ENCODE measurements around the gene CYBA. TPM values are rescaled to one million over a fixed set of nuclear protein-coding genes. Genes with fewer than 3 reads are reported as not detected.
A peak's percentile ranks its signal among the peaks of the same experiment; 100 is the strongest.

Gene CYBA
- total RNA-seq, 4 donors from 2014 or later = 258 to 306 (median 291) TPM

DNA sequence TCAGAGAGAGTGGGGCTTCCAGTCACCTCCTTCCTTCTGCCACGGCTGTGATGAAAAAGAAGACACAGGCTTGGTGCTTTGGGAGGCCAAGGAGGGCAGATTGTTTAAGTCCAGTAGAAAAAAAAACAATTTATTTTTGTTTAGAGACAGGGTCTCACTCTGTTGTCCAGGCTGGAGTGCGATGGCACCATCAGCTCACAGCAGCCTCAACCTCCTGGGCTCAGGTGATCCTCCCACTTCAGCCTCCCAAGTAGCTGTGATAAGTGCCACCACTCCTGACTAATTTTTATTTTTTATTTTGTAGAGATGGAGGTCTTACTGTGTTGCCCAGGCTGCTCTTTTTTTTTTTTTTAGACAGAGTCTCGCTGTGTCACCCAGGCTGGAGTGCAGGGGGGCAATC is 14.7 kb upstream of the CYBA start:
- Histone ChIP-seq H3K36me3 (no peaks in the 10 kb centered on the region), H3K27ac (no peak overlapping the region), H3K27me3 (no peaks in the 10 kb centered on the region), H3K4me3 (no peak overlapping the region), H3K9me3 (no peaks in the 10 kb centered on the region), H3K4me1 (peaks cover 0 to 18% (median 14%) of the 10 kb centered on the region in 4 donors)
- intact Hi-C loops (cut with DNase I; ENCODE audit: low total_unique reads) (no loop called here), in situ Hi-C loops (cut with MboI; ENCODE audit: low pct_ligation_motif_present in 1 of 4, low pct_unique_long_range_greater_than_20kb in 1 of 4, low sequenced_read_pairs in 3 of 4) (no loop called here)
- no peak for DNase-seq
- WGBS, 2 donors (ENCODE audit: low coverage in 1 of 2) = 90 to 96% methylated on average over 2 to 3 of the region's 3 CpGs
- TF ChIP-seq EP300 (IDR thresholded peaks at IDR 0.05; ENCODE audit: low read depth) = no peak
- no peak for TF ChIP-seq POLR2A (IDR thresholded peaks at IDR 0.05)
- no peak for TF ChIP-seq POLR2AphosphoS5 (IDR thresholded peaks at IDR 0.05)
- TF ChIP-seq CTCF (IDR thresholded peaks at IDR 0.05) = no peak

- 80% methylated on average over 4 of the region's 4 CpGs; no CpG with 5 or more reads in 1 of the 2 donors for WGBS, 2 donors (ENCODE audit: low coverage in 1 of 2)
- no peak for DNase-seq
- Histone ChIP-seq H3K4me1 (peaks cover 0 to 21% (median 14%) of the 10 kb centered on the region in 4 donors), H3K27ac (no peak overlapping the region), H3K9me3 (no peaks in the 10 kb centered on the region), H3K27me3 (no peaks in the 10 kb centered on the region), H3K36me3 (no peaks in the 10 kb centered on the region), H3K4me3 (no peak overlapping the region)
- intact Hi-C loops (cut with DNase I; ENCODE audit: low total_unique reads) = no loop called here
- TF ChIP-seq POLR2A (IDR thresholded peaks at IDR 0.05) = no peak
- TF ChIP-seq EP300 (IDR thresholded peaks at IDR 0.05; ENCODE audit: low read depth) = no peak
- TF ChIP-seq POLR2AphosphoS5 (IDR thresholded peaks at IDR 0.05) = no peak
- no peak for TF ChIP-seq CTCF (IDR thresholded peaks at IDR 0.05)
- in situ Hi-C loops (cut with MboI; ENCODE audit: low pct_ligation_motif_present in 1 of 4, low pct_unique_long_range_greater_than_20kb in 1 of 4, low sequenced_read_pairs in 3 of 4) = no loop called here
Observed at GRCh38 chr16:88665148-88665547, 14.3 kb upstream of the CYBA start.

DNA sequence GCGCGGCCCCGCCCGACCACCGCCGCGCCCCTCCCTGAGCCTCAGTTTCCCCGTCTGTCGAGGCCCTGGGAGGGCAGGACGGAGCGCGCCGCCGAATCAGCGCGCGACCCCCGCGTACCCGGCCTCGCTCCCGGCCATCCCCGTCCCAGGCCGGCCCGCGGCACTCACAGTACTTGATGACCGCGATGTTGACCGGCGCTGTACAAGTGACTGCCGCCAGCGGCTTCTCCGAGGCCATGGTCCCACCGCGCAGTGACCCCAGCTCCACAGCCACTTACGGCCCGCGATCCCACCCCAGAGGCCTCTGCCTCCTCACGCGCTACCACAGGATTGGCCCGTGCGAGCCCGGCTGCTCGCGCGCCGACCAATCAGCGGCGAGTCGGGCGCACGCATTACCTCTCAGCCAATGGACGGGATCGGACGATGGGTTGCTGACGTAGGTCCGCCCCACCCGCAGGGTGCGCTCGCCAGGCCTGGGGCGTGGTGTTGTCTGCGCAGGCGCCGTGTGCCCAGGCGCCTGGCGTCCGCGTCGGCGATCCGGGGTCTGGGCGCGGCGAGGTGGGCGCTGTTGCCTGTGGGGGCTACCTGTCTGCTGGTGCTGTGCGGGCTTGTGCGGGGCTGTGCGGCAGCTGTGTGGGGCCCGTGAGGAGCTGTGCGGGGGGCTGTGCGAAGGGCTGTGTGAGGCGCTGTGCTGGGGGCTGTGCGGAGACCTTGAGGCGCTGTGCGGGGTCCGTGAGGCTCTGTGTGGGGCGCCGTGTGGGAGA is 12.2 kb upstream of the CYBA start, which contains the start of gene MVD:
TSS of gene MVD (minus strand) at position 249 of the 764 bp plus-strand sequence. CDS start at position 238, 11 bp downstream.
- intact Hi-C loops (cut with DNase I; ENCODE audit: low total_unique reads) (no loop called here), in situ Hi-C loops (cut with MboI; ENCODE audit: low pct_ligation_motif_present in 1 of 4, low pct_unique_long_range_greater_than_20kb in 1 of 4, low sequenced_read_pairs in 3 of 4) (no loop called here)
- WGBS, 2 donors (ENCODE audit: low coverage in 1 of 2) = 2% methylated on average over 48 of the region's 88 CpGs; no CpG with 5 or more reads in 1 of the 2 donors
- H3K9me3 ChIP-seq = no peaks in the 10 kb centered on the region
- H3K4me1 ChIP-seq = peaks cover 0 to 25% (median 14%) of the 10 kb centered on the region in 4 donors
- DNase-seq = peak; percentile 98
- peak within 1 kb of the TSS; percentile 84 to 94 (median 90) for H3K27ac ChIP-seq
- H3K27me3 ChIP-seq = no peaks in the 10 kb centered on the region
- peak within 1 kb of the TSS; percentile 55 to 94 (median 80) for H3K4me3 ChIP-seq
- TF ChIP-seq EP300 (IDR thresholded peaks at IDR 0.05; ENCODE audit: low read depth) = no peak
- TF ChIP-seq CTCF (IDR thresholded peaks at IDR 0.05) = no peak
- TF ChIP-seq POLR2A (IDR thresholded peaks at IDR 0.05) = peak; percentile 95
- peak; percentile 92 to 97 (median 92) for TF ChIP-seq POLR2AphosphoS5 (IDR thresholded peaks at IDR 0.05)
- H3K36me3 ChIP-seq = no peaks in the 10 kb centered on the region

DNA sequence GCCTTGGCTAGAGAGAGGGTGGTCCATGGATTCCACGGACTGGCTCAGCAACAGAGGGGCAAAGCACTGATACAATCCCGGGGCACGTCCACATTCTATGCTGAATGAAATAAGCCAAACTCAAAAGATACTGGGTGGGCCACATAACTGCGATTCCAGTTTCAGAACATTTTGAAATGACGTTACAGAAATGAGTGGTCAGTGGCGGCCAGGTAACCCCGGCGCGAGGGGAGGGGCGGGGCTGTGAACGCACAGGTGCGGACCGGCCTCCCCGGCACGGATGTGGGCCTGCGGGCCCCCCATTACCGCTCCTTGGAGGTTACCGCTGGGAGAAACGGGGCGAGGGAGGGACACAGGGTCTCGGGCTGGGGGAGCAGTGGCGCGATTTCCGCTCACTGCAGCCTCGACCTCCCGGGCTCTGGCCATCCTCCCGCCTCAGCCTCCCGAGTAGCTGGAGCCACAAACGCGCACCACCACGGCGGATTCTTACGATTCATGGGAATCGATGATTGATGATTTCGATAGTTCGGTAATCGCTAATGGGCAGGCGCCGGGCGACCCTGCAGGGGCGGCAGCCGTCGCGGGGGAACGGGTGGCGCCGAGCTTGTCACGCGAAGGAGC is 11.5 kb upstream of the CYBA start:
- Histone ChIP-seq H3K4me1 (peaks cover 0 to 25% (median 14%) of the 10 kb centered on the region in 4 donors), H3K27ac (peak overlapping the region; percentile 84 to 94 (median 90)), H3K27me3 (no peaks in the 10 kb centered on the region), H3K36me3 (no peaks in the 10 kb centered on the region), H3K4me3 (peak overlapping the region; percentile 55 to 94 (median 80)), H3K9me3 (no peaks in the 10 kb centered on the region)
- TF ChIP-seq POLR2A (IDR thresholded peaks at IDR 0.05) = no peak
- no peak for TF ChIP-seq EP300 (IDR thresholded peaks at IDR 0.05; ENCODE audit: low read depth)
- TF ChIP-seq CTCF (IDR thresholded peaks at IDR 0.05) = no peak
- TF ChIP-seq POLR2AphosphoS5 (IDR thresholded peaks at IDR 0.05) = no peak
- intact Hi-C loops (cut with DNase I; ENCODE audit: low total_unique reads) = no loop called here
- peak; percentile 46 for DNase-seq
- in situ Hi-C loops (cut with MboI; ENCODE audit: low pct_ligation_motif_present in 1 of 4, low pct_unique_long_range_greater_than_20kb in 1 of 4, low sequenced_read_pairs in 3 of 4) = no loop called here
- WGBS, 2 donors (ENCODE audit: low coverage in 1 of 2) = 1 to 19% methylated on average over 3 to 46 of the region's 49 CpGs

All from transverse colon (tissue), 4 donors.